Stimulated activated naive B cell treated with anti-CD40 and anti-IgM and Interleukin-4, amounts not matched to agents 10 μg/mL and 1 μg/mL and 100 μg/mL, for 72 hours (primary cell): ENCODE measurements around the gene COL19A1.
"Not testable (repeated sequence)": the region's sequence is repeated elsewhere in the genome, so short reads cannot be mapped to it uniquely, and the experiment has no call there.

Source experiments
- ATAC-seq, 2 donors: fragments of 150-1000 bp; cut with Tn5 transposase; replicated peaks; 2 replicates each; pipeline ENCODE4 v1.10.0; 2021; ENCODE audit warnings: moderate library complexity in 1 of 2
- DNase-seq: peaks from one replicate; pipeline ENCODE4 v3.0.0; 2021
- H3K27ac Mint-ChIP-seq: one replicate; pipeline ENCODE4 v1.8.0; 2022; ENCODE audit warnings: mild to moderate bottlenecking, mixed read lengths
- H3K27me3 Mint-ChIP-seq, 2 donors: one replicate each; pipeline ENCODE4 v1.8.0; 2022; ENCODE audit warnings: mixed read lengths in 2 of 2
- H3K36me3 Mint-ChIP-seq, 2 donors: one replicate each; pipeline ENCODE4 v1.8.0; 2022; ENCODE audit warnings: mixed read lengths in 2 of 2, mild to moderate bottlenecking in 1 of 2
- H3K4me1 Mint-ChIP-seq, 2 donors: one replicate each; pipeline ENCODE4 v1.8.0; 2022; ENCODE audit warnings: mixed read lengths in 2 of 2, mild to moderate bottlenecking in 1 of 2
- H3K4me3 Mint-ChIP-seq, 2 donors: one replicate each; pipeline ENCODE4 v1.8.0; 2022; ENCODE audit warnings: mild to moderate bottlenecking in 2 of 2, mixed read lengths in 2 of 2, moderate library complexity in 1 of 2
- H3K9me3 Mint-ChIP-seq, 2 donors: one replicate each; pipeline ENCODE4 v1.8.0; 2022; ENCODE audit warnings: mixed read lengths in 2 of 2, mild to moderate bottlenecking in 1 of 2

The COL19A1 gene

DNA sequence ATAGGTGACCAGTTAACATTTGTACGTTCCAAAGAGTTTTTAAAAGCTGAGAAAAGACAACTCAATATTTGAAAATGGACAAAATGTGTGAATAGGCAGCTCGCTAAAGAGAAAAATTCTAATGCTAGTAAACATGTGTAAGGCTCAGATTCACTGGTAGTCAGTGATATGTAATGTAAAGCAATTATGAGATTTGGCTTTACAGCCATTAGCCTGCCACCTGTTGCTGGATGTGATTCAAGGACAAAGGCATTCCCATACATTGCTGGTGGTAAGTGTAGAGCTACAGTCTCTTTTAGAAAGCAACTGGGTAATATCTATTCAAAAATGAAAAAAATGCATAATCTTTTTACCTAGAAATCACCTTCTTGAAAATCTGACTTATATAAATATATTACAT lies 114.3 kb downstream of the COL19A1 start:
- no peak overlapping the region for H3K4me3 Mint-ChIP-seq
- no peak for DNase-seq
- peaks cover 0 to 1% of the 10 kb centered on the region in 2 donors for H3K9me3 Mint-ChIP-seq
- no peaks in the 10 kb centered on the region for H3K27me3 Mint-ChIP-seq
- no peak for ATAC-seq
- peaks cover 10 to 15% of the 10 kb centered on the region in 2 donors for H3K36me3 Mint-ChIP-seq
- H3K4me1 Mint-ChIP-seq = peaks cover 6 to 8% of the 10 kb centered on the region in 2 donors
- H3K27ac Mint-ChIP-seq = no peak overlapping the region

DNA sequence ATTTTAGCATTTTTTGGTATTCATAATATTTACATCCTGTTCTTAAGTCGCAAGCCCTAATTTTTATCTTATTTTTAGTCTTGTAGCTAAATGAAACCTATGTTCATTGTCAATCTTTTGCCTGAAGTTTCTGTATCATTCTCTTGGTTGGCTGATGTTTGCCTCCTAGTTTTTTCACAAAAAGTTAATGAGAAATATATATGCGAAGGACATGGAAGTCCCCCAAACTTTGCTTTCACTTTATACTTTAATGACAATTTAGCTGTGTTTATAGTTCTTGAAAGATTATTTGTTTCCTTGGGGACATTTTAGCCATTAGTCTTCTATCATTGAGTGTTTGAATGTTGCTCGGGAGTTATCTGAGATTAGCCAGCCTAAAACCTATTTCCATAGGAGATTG lies 118.2 kb downstream of the COL19A1 start:
- ATAC-seq (peak in 1 of 2 donors; percentile 30), DNase-seq (no peak)
- peaks cover 14 to 31% of the 10 kb centered on the region in 2 donors for H3K4me1 Mint-ChIP-seq
- no peaks in the 10 kb centered on the region for H3K27me3 Mint-ChIP-seq
- H3K36me3 Mint-ChIP-seq = peaks cover 3 to 6% of the 10 kb centered on the region in 2 donors
- H3K9me3 Mint-ChIP-seq = peaks cover 0 to 1% of the 10 kb centered on the region in 2 donors
- H3K27ac Mint-ChIP-seq = peak overlapping the region; percentile 57
- H3K4me3 Mint-ChIP-seq = peak overlapping the region in 1 of 2 donors; percentile 43

DNA sequence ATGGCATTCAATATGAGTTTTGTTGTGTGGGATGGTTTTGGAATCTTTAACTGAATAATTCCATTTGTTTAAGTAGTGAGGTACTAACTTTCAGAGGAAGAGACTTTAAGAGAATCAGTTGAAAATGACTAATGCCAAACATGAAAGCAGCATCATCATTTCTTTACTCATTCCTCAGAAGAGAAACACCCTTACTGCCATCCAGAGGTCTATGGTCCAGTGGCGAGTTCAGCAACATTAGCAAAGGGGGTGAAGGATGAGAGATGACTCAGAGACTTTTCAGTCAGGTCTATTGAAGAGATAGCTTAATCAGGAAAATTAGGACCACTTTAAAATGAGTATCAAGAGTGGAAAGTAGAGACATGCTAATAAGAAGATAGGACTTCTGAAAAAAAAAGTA lies 118.8 kb downstream of the COL19A1 start:
- Mint-ChIP-seq H3K9me3 (peaks cover 0 to 1% of the 10 kb centered on the region in 2 donors), H3K4me1 (peaks cover 14 to 31% of the 10 kb centered on the region in 2 donors), H3K4me3 (no peak overlapping the region), H3K27ac (peak overlapping the region; percentile 60), H3K27me3 (no peaks in the 10 kb centered on the region), H3K36me3 (peaks cover 3 to 6% of the 10 kb centered on the region in 2 donors)
- peak; percentile 12 for DNase-seq
- ATAC-seq = peak; percentile 82 to 85

DNA sequence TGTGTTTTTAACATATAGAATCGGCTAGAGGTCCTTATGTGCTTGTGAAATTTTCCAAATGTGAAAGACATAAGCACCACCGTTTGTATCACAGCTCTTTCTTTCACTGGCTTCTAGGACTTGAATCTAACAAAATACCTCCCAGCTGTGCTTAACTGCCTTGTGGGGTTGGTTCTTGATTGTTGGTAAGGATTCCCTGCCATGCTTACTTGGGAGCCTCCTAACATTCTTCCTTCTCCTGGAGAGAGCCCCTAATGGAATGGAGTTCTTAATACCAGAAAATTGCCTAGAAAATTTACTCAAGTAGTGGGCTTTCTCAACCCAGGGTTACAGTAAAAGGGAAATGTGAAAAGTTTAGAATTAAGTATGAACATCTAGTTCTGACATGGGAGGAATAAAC lies 121.2 kb downstream of the COL19A1 start:
- no peak overlapping the region for H3K4me3 Mint-ChIP-seq
- peaks cover 2 to 8% of the 10 kb centered on the region in 2 donors for H3K9me3 Mint-ChIP-seq
- DNase-seq (no peak), ATAC-seq (no peak)
- H3K36me3 Mint-ChIP-seq = peaks cover 3 to 9% of the 10 kb centered on the region in 2 donors
- no peaks in the 10 kb centered on the region for H3K27me3 Mint-ChIP-seq
- H3K4me1 Mint-ChIP-seq = peaks cover 23 to 39% of the 10 kb centered on the region in 2 donors
- H3K27ac Mint-ChIP-seq = no peak overlapping the region

DNA sequence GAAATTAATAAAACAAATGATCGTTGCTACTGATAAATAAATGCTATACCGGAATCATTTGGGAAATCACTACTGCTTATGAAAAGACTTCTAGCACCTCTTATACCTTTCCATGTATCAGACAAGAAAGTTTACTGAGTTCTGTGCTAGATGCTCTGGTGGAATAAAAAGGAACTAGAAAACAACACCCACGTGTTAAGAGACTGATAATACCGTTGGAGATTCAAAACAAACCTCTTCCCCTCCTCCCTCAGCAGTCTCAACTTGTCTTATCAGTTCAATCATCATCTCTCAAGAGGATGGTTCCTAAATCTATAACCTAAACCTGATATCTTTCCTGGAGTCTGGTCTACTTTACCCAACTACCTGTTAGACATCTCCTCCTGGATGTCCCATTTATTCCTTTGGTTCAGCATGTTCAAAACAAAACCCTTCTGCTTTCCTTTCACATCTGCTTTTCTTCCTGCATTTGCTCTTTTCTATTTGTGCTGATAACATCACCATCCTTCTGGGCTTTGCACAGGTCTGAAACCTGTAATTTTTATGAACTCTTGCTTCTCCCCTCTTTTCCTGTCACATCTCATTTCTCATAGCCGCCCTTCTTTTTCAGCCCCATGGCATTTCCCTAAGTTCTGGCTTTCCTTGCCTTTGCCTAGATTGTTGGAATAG lies 122.2 kb downstream of the COL19A1 start:
- peaks cover 26 to 49% of the 10 kb centered on the region in 2 donors for H3K4me1 Mint-ChIP-seq
- ATAC-seq = peak; percentile 83 to 86
- peaks cover 2 to 8% of the 10 kb centered on the region in 2 donors for H3K9me3 Mint-ChIP-seq
- peaks cover 3 to 20% of the 10 kb centered on the region in 2 donors for H3K36me3 Mint-ChIP-seq
- no peaks in the 10 kb centered on the region for H3K27me3 Mint-ChIP-seq
- peak overlapping the region; percentile 20 for H3K27ac Mint-ChIP-seq
- H3K4me3 Mint-ChIP-seq = peak overlapping the region; percentile 1 to 44
- no peak for DNase-seq

DNA sequence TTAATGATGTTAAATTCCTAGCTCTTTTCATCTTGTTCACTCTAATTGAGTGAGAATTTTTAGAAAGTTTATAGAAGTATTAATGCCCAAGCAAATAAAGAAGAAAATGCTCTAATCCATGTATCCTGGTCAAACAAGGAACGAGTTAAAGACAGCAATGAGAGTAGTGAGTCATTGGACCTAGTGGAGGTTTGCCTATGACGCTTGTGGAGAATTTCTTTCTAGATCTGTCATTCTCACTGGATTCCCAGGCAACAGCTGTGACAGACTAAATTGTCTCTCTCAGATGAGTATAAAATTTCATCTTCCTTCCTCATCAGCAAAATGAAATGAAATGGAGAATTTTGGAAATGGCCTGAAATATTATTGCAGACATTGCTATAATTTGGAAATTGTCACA lies 127.9 kb downstream of the COL19A1 start:
- no peaks in the 10 kb centered on the region for H3K27me3 Mint-ChIP-seq
- peaks cover 2 to 8% of the 10 kb centered on the region in 2 donors for H3K9me3 Mint-ChIP-seq
- DNase-seq (no peak), ATAC-seq (no peak)
- H3K27ac Mint-ChIP-seq = peak overlapping the region; percentile 20
- H3K36me3 Mint-ChIP-seq = peaks cover 6 to 36% of the 10 kb centered on the region in 2 donors
- H3K4me1 Mint-ChIP-seq = peaks cover 13 to 29% of the 10 kb centered on the region in 2 donors
- H3K4me3 Mint-ChIP-seq = no peak overlapping the region

DNA sequence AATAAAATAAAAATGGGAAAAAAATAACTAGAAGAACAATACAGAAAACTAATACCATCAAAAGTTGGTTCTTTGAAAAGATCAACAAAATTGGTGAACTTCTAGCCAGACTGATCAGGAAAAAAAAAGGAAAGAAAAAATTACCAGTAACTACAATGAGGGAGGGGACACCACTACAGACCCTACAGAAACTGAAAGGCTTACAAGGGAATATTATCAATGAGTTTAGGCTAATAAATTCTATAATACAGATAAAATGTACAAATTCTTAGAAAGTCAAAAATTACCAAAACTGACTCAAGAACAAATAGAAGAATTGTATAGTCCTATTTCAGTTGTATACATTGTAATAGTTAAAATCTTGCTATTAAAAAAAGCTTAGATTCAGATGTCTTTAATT lies 141.8 kb downstream of the COL19A1 start:
- peaks cover under 1 to 4% of the 10 kb centered on the region in 2 donors for H3K4me1 Mint-ChIP-seq
- no peak for DNase-seq
- peaks cover 42 to 50% of the 10 kb centered on the region in 2 donors for H3K36me3 Mint-ChIP-seq
- ATAC-seq = no peak
- H3K4me3 Mint-ChIP-seq = no peak overlapping the region
- no peaks in the 10 kb centered on the region for H3K27me3 Mint-ChIP-seq
- H3K27ac Mint-ChIP-seq = no peak overlapping the region
- peaks cover 12 to 22% of the 10 kb centered on the region in 2 donors for H3K9me3 Mint-ChIP-seq

DNA sequence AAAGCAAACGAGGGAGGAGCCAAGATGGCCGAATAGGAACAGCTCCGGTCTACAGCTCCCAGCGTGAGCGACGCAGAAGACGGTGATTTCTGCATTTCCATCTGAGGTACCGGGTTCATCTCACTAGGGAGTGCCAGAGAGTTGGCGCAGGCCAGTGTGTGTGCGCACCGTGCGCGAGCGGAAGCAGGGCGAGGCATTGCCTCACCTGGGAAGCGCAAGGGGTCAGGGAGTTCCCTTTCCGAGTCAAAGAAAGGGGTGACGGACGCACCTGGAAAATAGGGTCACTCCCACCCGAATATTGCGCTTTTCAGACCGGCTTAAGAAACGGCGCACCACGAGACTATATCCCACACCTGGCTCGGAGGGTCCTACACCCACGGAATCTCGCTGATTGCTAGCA lies 144.0 kb downstream of the COL19A1 start:
- DNase-seq, ATAC-seq, H3K27ac Mint-ChIP-seq, H3K27me3 Mint-ChIP-seq, H3K4me1 Mint-ChIP-seq, H3K4me3 Mint-ChIP-seq, H3K9me3 Mint-ChIP-seq: not testable (repeated sequence)
- H3K36me3 Mint-ChIP-seq = peaks cover 26 to 29% of the 10 kb centered on the region in 2 donors

DNA sequence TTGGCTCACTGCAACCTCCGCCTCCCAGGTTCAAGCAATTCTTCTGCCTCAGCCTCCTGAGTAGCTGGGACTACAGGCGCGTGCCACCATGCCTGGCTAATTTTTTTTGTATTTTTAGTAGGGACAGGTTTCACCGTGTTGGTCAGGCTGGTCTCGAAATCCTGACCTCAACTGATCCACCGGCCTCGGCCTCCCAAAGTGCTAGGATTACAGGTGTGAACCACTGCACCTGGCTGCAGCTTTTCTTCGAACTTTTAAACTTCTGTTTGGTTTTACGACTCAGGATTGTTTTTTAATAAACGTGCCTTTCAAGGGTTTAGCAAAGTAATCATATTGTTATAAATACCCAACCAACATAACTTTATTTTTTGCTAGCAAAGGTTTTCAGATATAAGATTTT lies 156.8 kb downstream of the COL19A1 start:
- not testable (repeated sequence) for ATAC-seq, DNase-seq, H3K27ac Mint-ChIP-seq, H3K4me3 Mint-ChIP-seq, H3K4me1 Mint-ChIP-seq, H3K9me3 Mint-ChIP-seq, H3K27me3 Mint-ChIP-seq
- peaks cover 5 to 15% of the 10 kb centered on the region in 2 donors for H3K36me3 Mint-ChIP-seq

DNA sequence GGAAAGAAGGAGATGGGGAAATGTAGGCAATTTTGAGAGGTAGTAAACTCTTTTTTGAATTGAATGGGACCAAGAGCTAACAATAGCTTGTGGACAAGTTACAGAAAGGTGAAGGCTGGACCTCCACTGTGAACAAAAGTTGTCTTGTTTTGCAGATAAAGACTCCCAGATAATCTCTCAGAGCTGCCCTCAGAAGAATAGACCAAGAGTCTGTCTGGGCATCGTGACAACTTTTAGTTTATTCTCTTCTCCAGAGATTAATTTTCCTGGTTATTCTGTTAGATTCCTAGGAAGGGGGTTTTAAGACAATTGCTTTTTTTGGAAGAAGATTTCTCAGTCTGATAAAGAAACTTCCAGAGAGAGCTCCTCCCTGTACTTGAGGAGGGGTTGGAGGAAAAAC lies 161.9 kb downstream of the COL19A1 start:
- DNase-seq = no peak
- Mint-ChIP-seq H3K36me3 (peaks cover 21 to 37% of the 10 kb centered on the region in 2 donors), H3K4me1 (peaks cover 6 to 7% of the 10 kb centered on the region in 2 donors), H3K9me3 (no peaks in the 10 kb centered on the region), H3K4me3 (no peak overlapping the region), H3K27ac (no peak overlapping the region), H3K27me3 (no peaks in the 10 kb centered on the region)
- ATAC-seq = no peak

DNA sequence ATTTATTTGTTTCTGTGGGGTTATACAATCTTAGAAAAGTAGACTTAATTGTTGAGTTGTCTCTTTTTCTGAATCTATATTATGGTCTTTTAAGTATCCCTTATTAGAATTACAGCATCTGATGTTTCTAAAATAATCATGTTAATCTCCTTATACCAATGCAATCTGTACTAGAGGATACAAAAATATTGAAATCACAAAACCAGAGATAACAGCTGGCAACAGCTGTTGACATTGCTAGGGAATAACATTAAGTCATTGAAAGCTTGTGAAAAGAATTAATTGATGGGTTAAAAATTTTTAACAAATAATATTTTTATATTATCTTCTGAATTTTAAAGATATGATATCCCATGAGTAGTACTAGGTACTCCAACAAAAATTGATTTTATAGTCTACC lies 162.6 kb downstream of the COL19A1 start:
- no peak for ATAC-seq

DNA sequence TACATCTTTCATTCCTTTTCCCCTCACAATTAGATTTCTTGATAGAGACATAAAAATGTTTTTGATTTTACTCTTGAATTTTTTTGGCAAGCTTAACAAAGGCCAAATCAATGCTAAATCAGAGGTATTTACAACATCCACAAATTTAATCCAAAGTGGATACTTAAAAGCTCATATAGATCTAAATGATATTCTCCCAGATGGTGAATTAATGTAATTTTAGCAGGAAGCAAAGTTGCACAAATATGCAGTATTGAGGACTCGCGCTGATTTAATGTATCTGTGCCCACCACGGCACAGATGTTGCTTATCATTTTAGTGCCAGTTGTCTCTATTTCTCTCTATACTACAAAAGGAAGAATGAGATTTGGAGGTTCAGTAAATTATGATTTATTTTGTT lies 167.4 kb downstream of the COL19A1 start:
- ATAC-seq = no peak
- no peak overlapping the region for H3K4me3 Mint-ChIP-seq
- peaks cover 0 to 3% of the 10 kb centered on the region in 2 donors for H3K4me1 Mint-ChIP-seq
- H3K36me3 Mint-ChIP-seq = peaks cover 16 to 26% of the 10 kb centered on the region in 2 donors
- no peak for DNase-seq
- no peaks in the 10 kb centered on the region for H3K9me3 Mint-ChIP-seq
- H3K27ac Mint-ChIP-seq = no peak overlapping the region
- no peaks in the 10 kb centered on the region for H3K27me3 Mint-ChIP-seq

More for the DNA sequence above, 162.6 kb downstream of the COL19A1 start:
- Mint-ChIP-seq H3K27me3 (no peaks in the 10 kb centered on the region), H3K4me1 (peaks cover 2 to 5% of the 10 kb centered on the region in 2 donors), H3K9me3 (no peaks in the 10 kb centered on the region), H3K36me3 (peaks cover 17 to 37% of the 10 kb centered on the region in 2 donors), H3K27ac (no peak overlapping the region), H3K4me3 (no peak overlapping the region)
- no peak for DNase-seq

DNA sequence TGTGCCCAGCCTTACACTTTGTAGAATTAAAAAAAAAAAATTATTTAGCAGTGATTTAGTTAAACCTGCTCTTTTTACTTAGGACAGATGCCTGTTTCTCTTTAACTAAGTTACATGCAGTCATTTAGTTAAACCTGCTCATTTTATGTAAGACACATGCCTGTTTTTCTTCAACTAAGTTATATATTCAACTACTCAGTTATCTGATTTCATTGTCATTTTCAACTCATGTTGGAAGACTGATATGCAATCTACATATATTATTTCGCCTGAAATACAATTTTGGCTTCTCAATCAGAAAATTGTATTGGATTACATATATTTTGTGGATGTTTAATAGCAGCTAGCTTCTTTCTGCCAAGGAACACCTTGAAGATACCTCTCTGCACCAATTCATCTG lies 171.1 kb downstream of the COL19A1 start:
- no peak for ATAC-seq
- no peaks in the 10 kb centered on the region for H3K9me3 Mint-ChIP-seq

DNA sequence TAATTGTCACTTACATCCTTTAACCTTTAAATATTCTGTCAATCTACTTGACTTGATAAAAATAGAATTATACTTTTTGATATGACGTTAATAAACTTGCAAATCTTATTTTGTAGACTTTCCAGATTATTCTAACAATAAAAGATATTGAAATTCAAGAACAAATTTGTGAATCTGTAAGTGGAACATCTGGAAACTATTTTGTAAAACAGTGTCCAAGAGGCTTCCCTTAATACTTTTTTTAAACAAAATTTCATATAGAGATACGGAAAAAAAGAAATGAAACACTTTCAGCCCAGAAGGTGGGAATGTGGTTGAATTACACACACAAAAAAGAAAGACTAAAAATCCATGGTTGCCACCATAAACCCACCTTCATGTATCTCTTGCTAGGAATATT lies 174.4 kb downstream of the COL19A1 start:
- Mint-ChIP-seq H3K4me3 (no peak overlapping the region), H3K27ac (no peak overlapping the region), H3K36me3 (peaks cover 20 to 34% of the 10 kb centered on the region in 2 donors), H3K9me3 (peaks cover 1 to 3% of the 10 kb centered on the region in 2 donors), H3K27me3 (no peaks in the 10 kb centered on the region), H3K4me1 (no peaks in the 10 kb centered on the region)
- no peak for DNase-seq
- no peak for ATAC-seq

More for the DNA sequence above, 171.1 kb downstream of the COL19A1 start:
- DNase-seq = no peak
- Mint-ChIP-seq H3K4me1 (no peaks in the 10 kb centered on the region), H3K36me3 (peaks cover 7 to 11% of the 10 kb centered on the region in 2 donors), H3K4me3 (no peak overlapping the region), H3K27ac (no peak overlapping the region), H3K27me3 (no peaks in the 10 kb centered on the region)

DNA sequence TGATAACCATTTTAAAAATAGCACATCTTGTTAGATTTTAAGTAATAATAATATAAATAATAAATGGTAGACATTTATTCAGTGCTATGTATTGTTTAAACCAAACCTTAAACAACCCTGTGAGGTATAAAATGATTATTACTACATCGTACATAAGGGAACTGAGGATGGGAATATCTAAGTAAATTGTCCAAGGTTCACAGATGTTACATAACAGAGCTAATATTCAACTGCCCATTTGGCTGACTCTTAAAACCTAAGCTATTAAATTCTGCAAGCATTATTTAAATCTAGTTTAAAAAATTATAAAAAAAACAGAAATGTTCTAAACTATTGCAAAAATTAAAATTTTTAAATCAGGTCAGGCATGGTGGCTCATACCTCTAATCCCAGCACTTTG lies 175.1 kb downstream of the COL19A1 start:
- DNase-seq (no peak), ATAC-seq (no peak)
- Mint-ChIP-seq H3K9me3 (peaks cover 1 to 3% of the 10 kb centered on the region in 2 donors), H3K4me1 (no peaks in the 10 kb centered on the region), H3K27ac (no peak overlapping the region), H3K4me3 (no peak overlapping the region), H3K36me3 (peaks cover 20 to 40% of the 10 kb centered on the region in 2 donors), H3K27me3 (no peaks in the 10 kb centered on the region)
